D721Med (cell line): ENCODE results near the gene PRKCB.

ENCODE experiments used
- DNase-seq: peaks from one replicate; pipeline ENCODE4 v3.0.0; 2011; ENCODE audit warnings: low spot score; ENCODE audit not compliant: insufficient read length
- FAIRE-seq: peaks from 2 replicates; lab custom pipeline; 2011; peaks lifted over from hg19 to GRCh38; lab: Jason Lieb, UNC
- CTCF ChIP-seq: IDR thresholded peaks from 2 replicates; pipeline ENCODE4 v1.5.1; 2012; ENCODE audit warnings: mild to moderate bottlenecking, control low read depth; ENCODE audit not compliant: insufficient read depth; ENCODE audit errors: missing control alignments

Gene PRKCB

GRCh38 chr16:24071666-24072360 lies 236.0 kb downstream of the PRKCB start:
- TF ChIP-seq CTCF: no peak
- no peak for FAIRE-seq
- no peak for DNase-seq

DNA sequence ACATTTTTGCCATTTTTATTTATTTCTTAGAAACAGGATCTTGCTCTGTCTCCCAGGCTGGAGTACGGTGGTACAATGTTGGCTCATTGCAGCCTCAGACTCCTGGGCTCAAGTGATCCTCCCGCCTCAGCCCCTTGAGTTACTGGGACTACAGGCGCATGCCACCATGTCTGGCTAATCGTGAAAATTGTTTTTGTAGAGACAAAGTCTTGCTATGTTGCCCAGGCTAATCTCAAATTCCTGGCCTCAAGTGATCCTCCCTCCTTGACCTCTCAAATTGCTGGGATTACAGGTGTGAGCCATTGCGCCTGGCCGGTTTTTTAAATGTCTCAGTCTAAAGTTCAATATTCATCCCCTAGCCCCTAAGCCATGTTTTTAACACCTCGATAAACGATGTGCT lies 237.5 kb downstream of the PRKCB start:
- no peak for DNase-seq
- no peak for TF ChIP-seq CTCF
- FAIRE-seq: no peak

DNA sequence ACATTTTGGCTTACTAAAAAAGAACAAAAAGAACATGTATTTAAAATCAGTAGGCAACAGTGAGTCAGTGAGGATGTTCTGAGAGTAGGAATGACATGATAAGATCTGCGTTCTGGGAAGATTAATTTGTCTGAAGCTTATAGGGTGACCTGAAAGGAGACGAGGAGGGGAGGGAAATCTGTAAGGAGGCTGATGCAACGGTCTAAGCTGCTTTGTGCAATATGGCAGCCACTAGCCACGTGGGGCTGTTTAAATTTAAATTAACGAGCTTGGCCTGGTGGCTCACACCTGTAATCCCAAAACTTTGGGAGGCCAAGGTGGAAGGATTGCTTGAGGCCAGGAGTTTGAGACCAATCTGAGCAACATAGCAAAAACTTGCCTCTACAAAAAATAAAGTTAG lies 238.8 kb downstream of the PRKCB start:
- no peak for FAIRE-seq
- no peak for TF ChIP-seq CTCF
- DNase-seq: no peak

- FAIRE-seq (no peak), DNase-seq (no peak)
- no peak for TF ChIP-seq CTCF
Observed at GRCh38 chr16:24075302-24075701, 239.5 kb downstream of the PRKCB start.

- DNase-seq: no peak
- no peak for FAIRE-seq
- no peak for TF ChIP-seq CTCF
Observed at GRCh38 chr16:24075931-24076716, 240.3 kb downstream of the PRKCB start.

GRCh38 chr16:24077292-24077691 lies 241.5 kb downstream of the PRKCB start:
- DNase-seq (no peak), FAIRE-seq (no peak)
- no peak for TF ChIP-seq CTCF

DNA sequence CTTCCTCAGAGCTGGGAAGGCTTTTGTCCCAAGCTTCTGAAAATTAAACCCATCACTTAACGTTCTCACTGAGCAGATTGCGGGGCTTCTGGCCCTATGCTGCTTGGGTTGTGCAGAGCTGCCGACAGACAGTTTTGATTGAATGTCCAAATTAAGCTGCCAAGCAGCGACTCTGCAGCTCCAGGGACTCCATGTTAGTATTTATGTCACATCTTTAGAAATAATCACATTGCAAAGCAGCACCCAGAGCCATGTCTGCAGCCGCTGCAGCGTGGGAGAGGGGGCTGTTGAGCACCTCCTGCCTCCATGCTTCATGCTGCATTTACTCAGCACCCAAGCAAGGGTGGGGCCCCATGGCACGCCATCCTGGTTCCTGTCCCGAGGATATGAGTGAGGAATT lies 242.2 kb downstream of the PRKCB start:
- no peak for TF ChIP-seq CTCF
- DNase-seq (no peak), FAIRE-seq (no peak)
